ENCODE data around the gene TRIM72.
A peak's percentile ranks its signal among the peaks of the same experiment; 100 is the strongest.
"Not testable (repeated sequence)": the region's sequence is repeated elsewhere in the genome, so short reads cannot be mapped to it uniquely, and the experiment has no call there.

TRIM72 gene

GRCh38 chr16:31251435-31251834 lies 37.5 kb downstream of the TRIM72 start:
- DNase-seq (ENCODE audit: low read depth in 3 of 3, low spot score in 1 of 3): no peak

GRCh38 chr16:31253642-31254045 lies 39.7 kb downstream of the TRIM72 start:
- no peak for DNase-seq (ENCODE audit: low read depth in 3 of 3, low spot score in 1 of 3)

GRCh38 chr16:31256466-31256865 lies 42.5 kb downstream of the TRIM72 start:
- DNase-seq (ENCODE audit: low read depth in 3 of 3, low spot score in 1 of 3): no peak

- DNase-seq (ENCODE audit: low read depth in 3 of 3, low spot score in 1 of 3): no peak
Measured at GRCh38 chr16:31258366-31258765, 44.4 kb downstream of the TRIM72 start.

GRCh38 chr16:31260136-31260931 lies 46.4 kb downstream of the TRIM72 start:
- no peak for DNase-seq (ENCODE audit: low read depth in 3 of 3, low spot score in 1 of 3)

GRCh38 chr16:31262084-31262483 lies 48.2 kb downstream of the TRIM72 start:
- DNase-seq (ENCODE audit: low read depth in 3 of 3, low spot score in 1 of 3): no peak

- DNase-seq (ENCODE audit: low read depth in 3 of 3, low spot score in 1 of 3): peak; percentile 16 to 62 (median 16)
Measured at GRCh38 chr16:31265329-31266245, 51.7 kb downstream of the TRIM72 start.

- DNase-seq (ENCODE audit: low read depth in 3 of 3, low spot score in 1 of 3): no peak
Measured at GRCh38 chr16:31267332-31268032, 53.6 kb downstream of the TRIM72 start.

GRCh38 chr16:31268033-31268365 lies 54.1 kb downstream of the TRIM72 start:
- DNase-seq (ENCODE audit: low read depth in 3 of 3, low spot score in 1 of 3): no peak

- no peak for DNase-seq (ENCODE audit: low read depth in 3 of 3, low spot score in 1 of 3)
Measured at GRCh38 chr16:31268891-31269290, 55.0 kb downstream of the TRIM72 start.

- DNase-seq (ENCODE audit: low read depth in 3 of 3, low spot score in 1 of 3): no peak
Measured at GRCh38 chr16:31269541-31269940, 55.6 kb downstream of the TRIM72 start.

GRCh38 chr16:31269973-31270372 lies 56.1 kb downstream of the TRIM72 start:
- not testable (repeated sequence) for DNase-seq (ENCODE audit: low read depth in 3 of 3, low spot score in 1 of 3)

GRCh38 chr16:31270795-31271194 lies 56.9 kb downstream of the TRIM72 start:
- DNase-seq (ENCODE audit: low read depth in 3 of 3, low spot score in 1 of 3): no peak

GRCh38 chr16:31271621-31272190 lies 57.8 kb downstream of the TRIM72 start:
- no peak for DNase-seq (ENCODE audit: low read depth in 3 of 3, low spot score in 1 of 3)

GRCh38 chr16:31273187-31273586 lies 59.3 kb downstream of the TRIM72 start:
- no peak for DNase-seq (ENCODE audit: low read depth in 3 of 3, low spot score in 1 of 3)

- DNase-seq (ENCODE audit: low read depth in 3 of 3, low spot score in 1 of 3): no peak
Measured at GRCh38 chr16:31273676-31274075, 59.8 kb downstream of the TRIM72 start.

- no peak for DNase-seq (ENCODE audit: low read depth in 3 of 3, low spot score in 1 of 3)
Measured at GRCh38 chr16:31274831-31275816, 61.2 kb downstream of the TRIM72 start.

GRCh38 chr16:31276600-31276999 lies 62.7 kb downstream of the TRIM72 start:
- DNase-seq (ENCODE audit: low read depth in 3 of 3, low spot score in 1 of 3): no peak

GRCh38 chr16:31277659-31278260 lies 63.8 kb downstream of the TRIM72 start:
- DNase-seq (ENCODE audit: low read depth in 3 of 3, low spot score in 1 of 3): no peak

GRCh38 chr16:31278853-31279252 lies 64.9 kb downstream of the TRIM72 start:
- DNase-seq (ENCODE audit: low read depth in 3 of 3, low spot score in 1 of 3): not testable (repeated sequence)

Measured in stimulated activated CD4-positive, alpha-beta T cell treated with anti-CD3 and anti-CD28 coated beads, TNF-alpha, amount 100 ng/mL, for 1 hour (primary cell).